ENCODE data around the gene IMPDH1.
A peak's percentile ranks its signal among the peaks of the same experiment; 100 is the strongest.
"Not testable (repeated sequence)": the region's sequence is repeated elsewhere in the genome, so short reads cannot be mapped to it uniquely, and the experiment has no call there.

IMPDH1 gene

DNA sequence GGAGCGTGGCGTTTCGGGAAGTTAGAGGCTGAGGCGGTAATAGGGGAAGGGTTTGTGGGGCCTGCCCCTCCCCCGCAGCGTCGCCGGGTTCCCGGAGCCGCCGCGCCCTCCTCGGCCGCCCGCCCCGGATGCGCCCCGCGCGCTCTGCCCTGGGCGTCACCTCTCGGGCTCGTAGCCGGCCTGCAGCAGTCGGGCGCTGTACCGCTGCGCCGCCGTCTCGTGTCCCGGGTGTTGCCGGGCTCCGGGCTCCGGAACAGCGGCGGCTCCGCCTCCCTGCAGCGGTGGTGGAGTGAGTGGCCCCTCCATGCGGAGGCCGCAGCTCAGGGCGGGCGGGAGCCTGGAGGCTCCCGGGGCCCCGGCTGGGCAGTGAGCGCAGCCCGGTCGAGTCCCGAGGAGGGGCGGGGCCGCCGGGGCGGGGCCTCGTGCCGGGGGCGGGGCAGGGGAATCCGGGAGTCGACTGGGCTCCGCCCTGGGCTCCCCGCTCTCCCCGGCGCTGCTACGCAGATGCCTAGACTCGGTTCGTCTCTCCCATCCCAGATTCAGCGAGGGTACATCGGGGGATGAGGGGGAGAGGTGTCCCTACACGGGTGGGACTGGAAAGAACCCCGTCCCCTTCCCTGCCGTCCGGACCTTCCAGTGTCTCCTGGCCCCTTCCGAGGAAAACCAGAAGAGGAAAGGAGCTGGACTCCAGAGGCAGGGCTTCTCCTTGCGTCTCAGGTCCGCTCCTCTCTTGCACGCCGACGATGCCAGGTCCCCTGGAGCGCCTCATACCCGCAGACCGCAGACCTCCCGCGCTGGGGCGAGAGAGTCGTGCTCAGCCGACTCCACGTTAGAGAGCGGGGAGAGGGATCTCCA, at the start of gene IMPDH1:
IMPDH1 (minus strand) TSS at position 387 of the 855 bp plus-strand sequence; CDS start at position 306, 81 bp downstream.
- DNase-seq, result peak; percentile 88

DNA sequence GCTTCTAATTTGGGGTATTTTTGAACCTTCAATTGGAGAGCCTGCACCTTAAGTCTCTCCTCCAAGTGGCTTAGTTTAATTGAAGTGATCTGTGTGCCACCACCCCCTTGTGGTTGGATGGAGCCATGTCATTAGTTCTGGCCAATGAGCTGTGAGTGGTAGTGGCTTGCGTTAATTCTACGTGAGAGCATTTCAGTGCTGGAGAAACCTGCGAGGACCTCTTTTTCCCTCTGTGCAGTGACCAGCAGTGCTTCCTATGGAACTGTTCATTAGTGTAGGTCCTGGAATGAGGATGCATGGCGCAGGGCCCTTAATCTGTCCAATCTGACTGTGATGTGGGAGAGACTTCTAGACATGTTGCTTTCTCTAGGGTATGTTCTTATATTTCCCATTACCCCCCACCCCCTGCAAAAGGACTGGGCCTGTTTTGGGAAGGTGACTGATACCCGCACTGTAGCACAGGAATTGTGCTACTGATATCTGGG, 49.7 kb upstream of the IMPDH1 start:
- peak; percentile 84 for DNase-seq

GRCh38 chr7:128458956-128459355, 49.2 kb upstream of the IMPDH1 start:
- DNase-seq, result no peak

GRCh38 chr7:128457385-128457784, 47.6 kb upstream of the IMPDH1 start:
- not testable (repeated sequence) for DNase-seq

DNA sequence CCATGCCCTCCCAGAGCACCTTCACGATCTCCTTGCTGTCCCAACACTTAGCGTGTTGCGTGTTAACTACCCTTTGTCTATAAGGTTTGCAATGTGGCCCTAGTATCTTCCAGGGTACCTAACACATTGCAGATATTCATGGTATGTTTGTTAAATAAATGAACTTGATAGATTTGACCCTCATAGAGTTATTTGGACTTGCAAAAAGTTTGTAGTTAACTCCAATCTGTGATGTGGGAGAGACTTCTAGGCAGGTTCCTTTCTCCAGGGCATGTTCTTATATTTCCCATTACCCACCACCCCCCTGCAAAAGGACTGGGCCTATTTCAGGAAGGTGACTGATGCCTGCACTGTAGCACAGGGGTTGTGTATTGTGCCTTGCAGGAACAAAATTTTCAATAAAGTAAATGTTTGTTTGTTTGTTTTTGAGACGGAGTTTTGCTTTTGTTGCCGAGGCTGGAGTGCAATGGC, 46.5 kb upstream of the IMPDH1 start:
- no peak for DNase-seq

DNA sequence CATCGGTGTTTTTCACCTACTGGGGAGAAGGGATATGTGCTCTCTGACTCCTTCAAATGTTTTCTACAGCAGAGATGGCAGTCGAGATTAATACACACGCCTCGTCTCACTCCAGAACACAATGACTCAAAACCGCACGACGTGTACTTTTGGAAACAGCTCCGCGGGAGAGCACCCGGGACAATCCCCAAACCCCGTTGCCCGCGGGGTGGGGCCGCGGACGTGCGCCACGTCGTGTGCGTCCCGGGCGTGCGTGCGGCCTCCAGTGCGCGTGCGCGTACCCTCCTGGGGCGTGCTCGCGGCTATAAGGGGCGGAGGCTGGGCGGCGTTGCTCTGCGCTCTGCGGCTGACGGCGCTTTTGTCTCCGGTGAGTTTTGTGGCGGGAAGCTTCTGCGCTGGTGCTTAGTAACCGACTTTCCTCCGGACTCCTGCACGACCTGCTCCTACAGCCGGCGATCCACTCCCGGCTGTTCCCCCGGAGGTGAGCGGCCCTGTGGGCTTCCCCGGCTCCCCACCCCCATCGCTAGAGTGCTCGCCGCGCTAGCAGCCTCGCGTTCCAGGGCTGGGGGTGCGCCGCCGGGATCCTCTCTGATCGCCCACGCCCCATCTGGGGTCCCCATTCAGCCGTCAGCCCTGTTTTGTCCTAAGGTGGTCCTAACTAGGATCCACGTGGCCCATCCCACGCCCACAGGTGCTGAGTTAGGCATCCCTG, 45.9 kb upstream of the IMPDH1 start, which contains the start of gene HILPDA:
HILPDA (plus strand) TSS at position 336 of the 712 bp plus-strand sequence. CDS start 1,391 bp downstream, outside the sequence.
- peak; percentile 96 for DNase-seq

GRCh38 chr7:128454808-128455542, 45.2 kb upstream of the IMPDH1 start:
- no peak for DNase-seq

DNA sequence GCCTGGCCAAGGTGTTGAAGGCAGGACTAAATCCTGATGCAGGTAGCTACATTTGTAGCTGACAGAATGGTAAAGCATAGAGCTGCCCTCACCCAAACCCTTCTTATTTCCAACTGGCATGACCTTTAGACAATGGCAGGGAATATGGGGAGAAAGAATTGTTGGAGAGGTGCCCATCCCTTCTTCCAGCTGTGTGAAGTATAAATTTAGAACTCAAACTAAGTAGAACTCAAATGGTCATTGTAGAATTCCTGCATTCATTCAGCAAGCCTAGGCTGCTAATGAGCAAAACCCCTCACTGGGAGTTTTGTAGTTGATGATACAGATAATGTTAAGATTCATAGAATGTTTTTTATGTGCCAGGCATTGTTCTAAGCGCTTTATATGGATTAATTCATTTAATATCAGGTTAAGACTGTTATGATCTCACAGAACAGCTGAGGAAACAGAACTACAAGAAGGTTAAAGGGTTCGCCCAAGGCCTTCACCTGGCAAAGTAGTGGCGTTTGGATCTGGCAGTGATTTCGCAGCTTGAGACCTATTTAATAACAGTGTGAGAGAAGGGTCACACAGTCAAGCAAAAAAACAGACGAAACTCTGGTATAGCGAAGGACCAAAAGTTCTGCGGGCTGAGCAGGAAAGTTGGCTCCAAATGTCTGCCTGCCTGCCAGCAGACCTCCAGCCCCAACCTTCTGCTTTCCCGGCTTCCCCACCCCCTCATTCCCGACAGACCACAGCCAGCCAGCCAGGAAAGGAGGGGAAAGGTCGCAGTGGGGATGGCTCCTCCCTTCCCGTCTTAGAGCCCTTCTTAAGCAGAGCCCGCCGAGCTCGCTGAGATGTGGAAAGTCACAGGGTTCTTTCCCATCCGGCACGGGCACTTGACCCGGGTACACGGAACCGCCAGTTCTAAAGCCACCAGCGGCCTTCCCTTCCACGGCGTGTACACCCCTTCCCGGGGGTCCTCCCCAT, 44.3 kb upstream of the IMPDH1 start:
- DNase-seq, result no peak

- DNase-seq, result no peak
Observed at GRCh38 chr7:128452552-128452951, 42.8 kb upstream of the IMPDH1 start.

DNA sequence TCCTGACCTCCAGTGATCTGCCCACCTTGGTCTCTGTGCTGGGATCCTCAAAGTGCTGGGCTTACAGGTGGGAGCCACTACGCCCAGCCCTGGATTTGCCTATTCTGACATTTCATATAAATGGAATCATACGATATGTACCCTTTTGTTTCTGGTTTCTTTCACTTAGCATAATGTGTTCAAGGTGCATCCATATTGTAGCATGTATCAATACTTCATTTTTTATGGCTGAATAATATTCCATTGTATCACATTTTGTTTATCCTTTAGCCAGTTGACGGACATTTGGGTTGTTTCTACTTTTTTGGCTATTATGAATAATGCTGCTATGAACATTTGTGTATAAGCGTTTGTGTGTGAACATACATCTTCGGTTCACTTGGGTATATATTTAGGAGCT, 41.1 kb upstream of the IMPDH1 start:
- DNase-seq, result no peak

- DNase-seq, result no peak
Observed at GRCh38 chr7:128450409-128450808, 40.6 kb upstream of the IMPDH1 start.

- DNase-seq, result no peak
Observed at GRCh38 chr7:128448751-128449302, 39.0 kb upstream of the IMPDH1 start.

DNA sequence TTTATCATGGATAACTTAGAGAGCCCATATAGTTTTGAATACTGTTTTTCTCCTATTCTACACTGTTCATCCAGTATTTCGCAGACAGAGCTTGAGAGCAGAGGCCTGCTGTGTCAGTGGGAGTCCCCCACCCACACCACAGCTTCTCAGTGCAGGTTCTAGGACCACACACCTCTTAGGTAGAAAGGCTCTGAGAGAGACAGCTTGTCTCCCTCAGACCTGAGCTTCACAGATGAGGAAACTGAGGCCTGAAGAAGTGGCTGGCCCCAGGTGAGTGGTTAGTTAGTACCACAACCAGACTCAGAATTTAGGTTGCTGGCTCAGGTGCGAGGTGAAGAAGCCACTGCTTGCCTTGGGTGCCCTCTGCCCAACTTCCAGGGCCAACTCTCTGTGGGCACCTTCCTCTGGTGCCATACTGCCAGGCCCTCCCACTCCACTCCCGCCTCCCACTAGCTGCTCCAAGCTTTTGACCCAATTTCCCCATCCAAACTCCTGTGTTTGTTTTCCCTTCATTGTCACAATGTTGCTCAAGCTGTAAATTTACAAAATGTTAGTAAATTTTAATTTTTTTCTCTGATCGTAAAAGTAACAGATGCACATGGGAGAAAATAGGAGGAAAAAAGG, 38.3 kb upstream of the IMPDH1 start:
- no peak for DNase-seq

- no peak for DNase-seq
Observed at GRCh38 chr7:128446306-128446705, 36.5 kb upstream of the IMPDH1 start.

DNA sequence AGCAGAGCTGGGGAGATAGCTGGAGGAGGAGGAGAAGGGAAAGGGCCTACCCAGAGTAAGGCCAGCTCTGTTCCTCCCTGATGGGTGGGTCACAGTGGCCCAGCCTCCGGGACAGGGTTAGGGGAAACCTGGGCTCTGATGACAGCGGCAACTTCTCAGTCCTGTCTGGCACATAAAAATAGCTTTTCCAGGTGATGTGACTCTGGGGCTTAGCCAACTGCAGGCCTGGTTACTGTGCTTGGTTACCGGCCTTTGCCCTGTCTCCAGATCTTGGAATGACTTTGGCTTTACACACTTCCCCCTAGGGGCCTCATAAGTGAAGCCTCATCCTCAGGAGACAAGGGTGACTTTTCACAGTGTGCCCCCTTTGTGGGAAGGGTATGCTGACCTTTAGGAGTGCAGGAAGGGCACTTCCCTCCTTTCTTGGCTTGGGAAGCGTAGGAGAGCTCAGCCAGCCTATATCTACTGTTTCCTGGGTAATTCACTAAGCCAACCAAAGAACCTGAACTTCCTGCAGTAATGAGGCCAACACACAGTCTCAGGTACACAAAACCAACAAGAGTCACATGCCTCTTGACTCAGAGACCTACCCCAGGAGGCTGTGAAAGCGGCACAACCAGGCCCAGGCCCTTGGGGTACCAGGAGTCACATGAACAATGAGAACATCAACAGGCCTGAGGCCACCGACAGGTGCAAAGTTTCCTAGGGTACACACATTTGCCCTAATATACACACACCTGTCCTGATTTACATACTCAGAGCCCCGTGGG, 34.2 kb upstream of the IMPDH1 start:
- no peak for DNase-seq

DNA sequence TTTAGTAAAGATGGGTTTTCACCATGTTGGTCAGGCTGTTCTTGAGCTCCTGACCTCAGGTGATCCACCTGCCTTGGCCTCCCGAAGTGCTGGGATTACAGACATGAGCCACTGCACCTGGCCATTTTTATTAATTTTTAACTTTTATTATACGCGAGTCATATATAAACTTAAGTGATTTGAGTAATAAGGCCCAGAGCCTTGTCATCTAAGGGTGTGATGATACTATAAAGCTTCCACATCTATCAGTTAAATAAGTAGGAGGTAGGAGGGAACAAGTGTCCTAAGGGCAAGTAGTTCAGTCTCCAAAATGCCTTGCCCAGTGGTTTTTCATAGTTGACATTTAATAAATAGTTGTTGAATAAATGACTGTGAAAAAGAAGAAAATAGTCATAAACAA, 32.6 kb upstream of the IMPDH1 start:
- no peak for DNase-seq

GRCh38 chr7:128437426-128438332, 27.9 kb upstream of the IMPDH1 start:
- no peak for DNase-seq

GRCh38 chr7:128435327-128435686, 25.5 kb upstream of the IMPDH1 start:
- DNase-seq, result no peak

All from CD4-positive, alpha-beta T cell treated with Interleukin-12 subunit alpha and Interleukin-12 subunit beta, for 1 hour (primary cell).